Inferior parietal cortex (tissue), 1 donor: ENCODE results near the gene GNB1L.
"Not testable (repeated sequence)": the region's sequence is repeated elsewhere in the genome, so short reads cannot be mapped to it uniquely, and the experiment has no call there.

ENCODE experiments used
- DNase-seq: peaks from one replicate; pipeline ENCODE4 v3.0.0-alpha.2; 2016; ENCODE audit errors: extremely low spot score

Gene GNB1L

DNA sequence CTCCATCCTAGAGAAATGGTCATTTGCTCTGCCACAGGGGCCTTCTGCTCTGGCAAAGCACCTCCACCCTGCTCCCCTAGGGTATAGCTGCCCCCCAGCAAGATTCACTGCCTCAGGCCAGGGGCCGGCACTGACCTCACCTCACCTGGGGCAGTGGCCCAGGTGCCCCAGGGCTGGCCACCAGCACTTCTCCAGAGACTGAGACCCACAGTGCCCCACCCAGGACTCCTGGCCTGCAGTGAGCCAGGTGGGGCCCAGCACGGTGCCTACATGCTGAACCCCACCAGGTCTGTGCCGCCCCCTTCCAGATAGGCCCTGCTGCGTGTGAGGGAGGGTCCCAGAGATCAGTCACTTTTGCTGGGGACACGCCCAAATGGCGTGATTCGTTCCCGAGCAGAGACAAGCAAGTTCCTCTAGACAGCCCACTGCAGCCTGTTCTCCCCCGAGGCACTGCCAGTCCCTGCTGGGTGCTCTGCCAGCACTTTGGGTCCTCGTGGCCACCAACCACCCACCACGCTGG is 10.8 kb downstream of the GNB1L start:
- no peak for DNase-seq

DNA sequence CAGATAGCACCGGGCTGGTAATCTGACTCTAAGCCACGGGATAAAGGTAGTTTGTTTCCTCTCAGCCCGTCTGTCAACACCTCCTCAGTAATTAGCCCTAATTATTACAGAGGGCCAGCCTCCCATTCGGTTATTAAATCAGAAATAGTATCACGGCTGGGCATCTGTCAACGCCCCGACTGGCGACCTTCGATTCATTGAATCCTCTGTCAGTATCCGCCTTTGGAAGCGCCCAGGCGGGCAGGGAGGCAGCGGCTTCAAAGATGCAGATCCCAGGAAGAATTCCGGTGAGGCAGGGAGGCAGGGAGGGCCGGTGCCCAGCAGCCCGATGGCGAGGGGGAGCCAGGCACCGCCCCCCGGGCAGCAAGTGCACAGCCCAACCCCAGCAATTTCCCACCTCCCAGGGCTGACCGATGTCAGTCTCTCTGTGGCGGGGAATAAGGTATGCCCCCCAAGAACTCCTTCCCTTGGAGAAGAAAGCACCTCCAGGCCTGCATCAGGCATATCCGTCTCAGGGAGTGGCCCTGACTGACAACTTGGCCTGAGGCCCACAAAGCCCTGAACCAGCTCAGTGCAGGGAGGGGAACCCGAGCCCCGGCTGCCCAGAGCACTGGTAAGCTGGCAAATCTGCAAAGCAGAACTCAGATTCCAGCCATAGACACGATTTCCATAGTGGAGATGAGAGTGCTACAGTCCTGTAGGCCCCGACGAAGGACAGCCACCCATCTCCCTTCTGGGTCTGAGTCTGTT is 11.4 kb downstream of the GNB1L start:
- no peak for DNase-seq

DNA sequence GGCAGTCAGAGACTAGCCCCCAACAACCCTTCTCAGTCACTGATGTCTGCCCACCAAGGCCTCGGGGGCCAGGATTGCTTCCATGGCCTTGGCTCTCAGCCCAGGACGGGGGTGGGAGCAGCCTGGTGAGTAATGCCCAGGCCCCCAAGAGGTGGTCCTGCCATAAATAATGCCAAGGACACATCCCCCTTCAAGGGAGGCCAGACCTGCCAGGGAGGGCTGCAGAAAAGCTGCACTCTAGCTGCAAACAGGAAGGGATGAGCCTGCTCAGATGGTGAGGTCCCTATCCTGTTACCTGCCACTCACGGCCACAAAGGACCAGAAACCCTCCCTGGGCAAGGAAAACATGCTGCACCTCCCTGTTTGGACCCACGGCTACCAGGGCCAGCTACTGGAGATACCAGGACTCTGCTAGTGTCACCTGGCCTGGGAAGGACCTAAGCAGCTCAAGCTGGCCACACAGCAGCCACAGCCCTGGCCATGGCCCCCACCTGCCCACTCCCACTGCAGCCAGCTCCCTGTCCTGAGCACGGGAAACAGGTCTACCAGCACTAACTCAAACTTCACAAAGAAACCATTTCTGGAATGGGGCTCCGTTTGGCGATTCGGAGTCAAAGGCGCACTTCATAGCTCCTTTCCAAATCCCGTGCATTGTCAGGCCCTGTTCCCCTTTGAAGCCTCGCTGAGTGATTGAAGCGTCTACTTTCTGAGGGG is 12.1 kb downstream of the GNB1L start:
- DNase-seq = no peak

DNA sequence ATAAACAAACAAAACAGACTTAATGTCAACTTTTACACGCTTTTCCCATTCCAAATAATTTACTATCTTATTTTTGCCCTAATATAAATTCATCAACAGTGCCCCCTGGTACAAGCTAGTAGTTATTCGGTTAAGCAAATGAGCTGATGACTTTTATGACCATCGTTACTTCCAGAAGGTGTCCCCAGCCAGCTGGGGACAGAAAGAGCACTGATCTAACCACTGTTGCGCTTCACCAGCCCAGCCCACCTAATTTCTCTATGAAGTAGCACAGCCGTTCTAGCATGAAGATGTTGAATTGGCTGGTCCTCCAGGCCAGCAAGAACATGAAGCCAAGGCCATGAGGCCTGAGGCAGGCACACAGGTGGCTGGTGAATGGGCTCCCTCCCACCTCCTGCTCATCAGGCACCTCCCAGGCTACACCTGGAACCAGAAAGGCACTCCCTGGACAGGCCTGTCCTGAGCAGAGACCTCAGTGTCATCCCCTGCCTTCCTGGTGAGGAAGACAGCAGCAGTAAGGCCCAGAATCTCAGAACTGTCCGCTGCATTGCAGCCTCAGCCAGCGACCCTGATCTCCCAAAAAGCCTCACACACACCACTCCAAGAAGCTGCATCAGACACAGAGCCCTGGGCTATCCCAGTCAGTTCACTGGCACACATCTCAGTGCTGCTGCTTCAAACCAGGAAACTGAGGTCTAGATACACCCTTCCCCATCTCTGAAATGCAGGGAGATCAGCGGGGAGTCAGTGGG is 12.9 kb downstream of the GNB1L start:
- DNase-seq = no peak

DNA sequence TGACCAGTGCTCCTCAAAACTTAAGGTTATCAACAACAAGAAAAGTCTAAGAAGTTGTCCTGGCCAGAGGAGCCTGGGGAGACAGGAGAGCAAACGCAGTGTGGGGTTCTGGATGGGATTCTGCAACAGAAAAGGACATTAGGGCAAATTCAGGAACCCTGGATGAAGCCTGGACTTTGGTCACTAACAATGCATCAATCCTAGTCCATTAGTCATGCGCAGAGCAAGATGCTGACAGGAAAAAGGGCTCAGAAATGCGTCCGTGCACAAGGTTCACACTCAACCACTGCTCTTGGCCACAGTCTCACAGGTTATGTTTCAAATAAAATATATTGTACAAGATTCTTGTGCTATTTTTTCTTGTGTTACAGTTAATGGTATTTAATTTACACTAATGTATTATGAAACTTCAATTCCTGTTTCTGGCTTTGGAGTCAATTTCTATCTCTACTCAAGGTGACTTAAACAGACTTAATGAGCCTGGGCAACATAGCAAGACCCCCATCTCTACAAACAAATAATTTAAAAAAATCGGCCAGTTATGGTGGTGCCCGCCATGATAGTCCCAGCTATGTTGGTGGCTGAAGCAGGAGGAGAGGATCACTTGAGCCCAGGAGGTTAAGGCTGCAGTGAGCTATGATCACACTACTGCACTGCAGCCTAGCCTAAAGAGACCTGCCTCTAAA is 13.6 kb downstream of the GNB1L start:
- DNase-seq = no peak

DNA sequence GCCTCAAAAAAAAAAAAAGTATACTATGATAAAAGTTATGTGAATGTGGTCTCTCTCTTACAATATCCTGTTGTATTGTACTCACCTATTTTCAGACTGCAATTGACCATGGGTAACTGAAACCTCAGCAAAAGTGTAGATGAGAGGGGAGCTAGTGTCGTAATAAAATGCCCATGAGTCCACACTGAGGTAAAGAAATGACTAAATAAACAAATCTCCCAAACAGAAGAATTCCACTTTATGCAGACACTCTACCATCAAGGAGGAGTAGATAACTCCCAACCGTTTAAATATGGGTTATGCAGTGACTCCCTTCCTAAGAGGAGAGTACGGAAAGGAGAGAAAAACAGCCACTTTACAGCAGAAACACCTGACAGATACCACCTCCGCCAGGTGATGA is 14.6 kb downstream of the GNB1L start:
- DNase-seq = no peak

DNA sequence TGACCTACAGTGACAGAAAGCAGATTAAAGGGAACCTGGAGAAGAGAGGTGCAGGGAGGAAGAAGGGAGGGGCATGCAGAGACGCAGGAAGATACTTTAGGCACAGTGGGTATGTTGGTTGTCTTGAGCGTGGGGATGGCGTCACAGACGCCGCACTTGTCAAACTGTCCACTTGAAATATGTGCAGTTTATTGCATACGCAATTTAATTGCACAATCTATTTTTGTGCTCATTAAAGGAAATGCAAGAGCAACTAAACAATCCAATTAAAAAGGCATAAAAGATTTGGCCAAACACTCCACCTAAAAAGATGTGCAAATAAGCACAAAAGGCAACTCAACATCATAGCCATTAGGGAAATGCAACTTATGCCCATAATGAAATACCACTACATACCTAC is 16.8 kb downstream of the GNB1L start:
- no peak for DNase-seq

DNA sequence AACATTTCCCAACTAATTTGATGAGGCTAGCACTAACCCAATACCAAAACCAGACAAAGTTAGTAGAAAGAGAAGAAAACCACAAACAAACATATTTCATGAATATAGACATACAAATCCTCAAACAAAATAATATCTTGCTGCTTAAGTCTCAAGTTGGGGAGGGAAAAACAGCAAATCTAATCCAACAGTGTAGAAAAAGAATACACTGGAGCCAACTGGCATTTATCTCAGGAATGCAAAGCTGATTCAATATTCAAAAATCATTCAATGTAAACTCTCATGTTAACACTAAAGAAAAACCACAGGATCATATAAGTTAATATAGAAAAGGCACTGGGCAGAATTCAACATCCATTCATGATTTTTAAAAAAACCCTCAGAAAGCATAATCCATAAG is 18.2 kb downstream of the GNB1L start:
- no peak for DNase-seq

DNA sequence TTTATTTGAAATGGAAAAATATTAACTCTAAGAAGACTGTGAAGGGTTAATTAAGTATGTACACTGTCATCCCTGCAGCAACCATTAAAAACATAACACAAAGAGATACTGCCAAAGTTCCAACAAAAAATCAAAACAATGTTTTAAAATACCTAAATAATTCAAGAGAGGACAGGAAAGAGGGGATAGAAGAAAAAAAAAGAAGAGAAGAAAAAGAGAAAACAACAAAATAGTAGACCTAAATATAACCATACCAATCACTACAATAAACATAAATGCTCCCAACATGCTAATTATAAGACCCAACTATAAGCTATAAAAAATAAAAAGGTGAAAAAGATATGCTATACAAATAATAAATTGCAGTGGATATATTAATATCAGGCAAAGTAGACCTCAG is 20.1 kb downstream of the GNB1L start:
- DNase-seq = no peak

DNA sequence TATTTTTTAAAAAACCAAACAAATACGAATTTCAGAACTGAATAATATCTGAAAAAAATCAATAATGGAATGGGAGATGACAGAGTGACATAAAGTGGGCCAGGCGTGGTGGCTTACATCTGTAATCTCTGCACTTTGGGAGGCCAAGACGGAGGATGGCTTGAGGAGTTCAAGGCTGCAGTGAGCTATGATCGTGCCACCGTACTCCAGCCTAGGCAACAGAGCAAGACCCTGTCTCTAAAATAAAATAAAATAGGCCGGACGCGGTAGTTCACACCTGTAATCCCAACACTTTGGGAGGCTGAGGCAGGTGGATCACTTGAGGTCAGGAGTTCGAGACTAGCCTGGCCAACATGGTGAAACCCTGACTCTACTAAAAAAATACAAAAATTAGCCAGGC is 21.3 kb downstream of the GNB1L start:
- DNase-seq = not testable (repeated sequence)

DNA sequence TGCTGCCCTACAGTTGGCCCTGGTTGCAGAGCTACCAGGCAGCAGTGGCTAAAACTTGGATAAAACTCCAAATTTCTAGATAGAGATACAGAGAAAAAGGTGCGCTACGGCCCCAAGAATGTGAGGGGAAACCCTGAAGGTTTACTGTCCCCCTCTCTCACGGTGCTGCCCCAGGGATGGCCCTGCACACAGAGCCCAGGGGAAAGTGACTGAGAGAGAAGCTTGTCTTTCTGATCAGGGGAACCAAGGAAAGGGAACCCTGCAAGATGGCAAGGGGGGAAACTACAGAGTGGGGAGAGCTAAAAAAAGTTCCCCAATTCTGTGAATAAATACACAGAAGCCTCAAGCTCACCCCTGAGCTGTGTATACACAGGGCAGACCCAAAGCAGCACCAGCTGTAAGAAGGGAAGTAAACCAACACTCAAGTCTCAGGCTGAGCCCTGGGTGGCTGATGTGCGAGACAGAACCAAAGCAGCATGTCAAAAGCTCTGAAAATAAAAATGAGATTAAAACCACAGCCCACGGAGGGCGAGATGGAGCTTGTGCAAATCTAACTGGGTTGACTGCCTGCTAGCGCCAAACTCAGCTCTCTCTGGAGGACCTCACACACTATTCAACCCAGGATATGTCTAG is 22.1 kb downstream of the GNB1L start:
- DNase-seq = no peak

DNA sequence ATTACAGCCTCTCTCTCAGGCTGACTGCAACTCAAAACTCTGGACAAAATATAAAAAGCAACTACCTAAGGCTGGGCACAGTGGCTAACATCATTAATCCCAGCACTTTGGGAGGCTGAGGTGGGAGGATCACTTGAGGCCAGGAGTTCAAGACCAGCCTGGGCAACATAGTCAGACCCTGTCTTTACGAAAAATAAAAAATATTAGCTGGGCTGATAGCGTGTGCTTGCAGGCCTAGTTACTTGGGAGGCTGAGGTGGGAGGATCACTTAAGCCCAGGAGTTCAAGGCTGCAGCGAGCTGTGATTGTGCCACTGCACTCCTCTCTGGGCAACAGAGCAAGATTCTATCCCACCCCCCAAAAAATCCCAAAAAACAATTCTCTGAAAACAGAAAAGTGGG is 22.7 kb downstream of the GNB1L start:
- not testable (repeated sequence) for DNase-seq

DNA sequence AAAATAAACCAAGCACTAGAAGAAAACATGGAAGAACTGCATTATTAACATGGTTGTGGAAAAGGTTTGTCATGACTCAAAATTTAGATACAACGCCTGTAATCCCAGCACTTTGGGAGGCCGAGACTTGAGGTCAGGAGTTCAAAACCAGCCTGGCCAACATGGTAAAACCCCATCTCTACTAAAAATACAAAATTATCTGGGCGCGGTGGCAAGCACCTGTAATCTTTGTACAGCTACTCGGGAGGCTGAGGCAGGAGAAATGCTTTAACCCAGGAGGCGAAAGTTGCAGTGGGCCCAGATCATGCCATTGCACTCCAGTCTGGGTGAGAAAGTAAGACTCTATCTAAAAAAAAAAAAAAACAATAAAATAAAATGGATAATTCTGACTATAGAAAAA is 23.7 kb downstream of the GNB1L start:
- DNase-seq = no peak

DNA sequence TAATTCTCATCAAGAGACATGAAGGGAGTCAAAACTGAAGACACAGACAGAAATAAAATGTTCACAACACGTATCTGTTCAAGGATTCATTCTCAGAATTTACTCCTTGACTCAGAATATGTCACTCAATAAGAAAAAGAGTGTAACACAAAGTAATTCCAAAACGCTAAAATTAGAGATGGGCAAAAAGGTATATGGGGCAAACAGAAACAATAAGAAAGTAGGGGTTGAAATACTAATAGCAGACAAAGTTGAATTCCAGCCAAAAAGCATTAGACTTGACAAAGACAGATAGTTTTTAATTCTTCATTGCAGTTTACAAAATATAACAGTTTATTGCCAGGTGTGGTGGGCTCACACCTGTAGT is 26.7 kb downstream of the GNB1L start:
- no peak for DNase-seq

DNA sequence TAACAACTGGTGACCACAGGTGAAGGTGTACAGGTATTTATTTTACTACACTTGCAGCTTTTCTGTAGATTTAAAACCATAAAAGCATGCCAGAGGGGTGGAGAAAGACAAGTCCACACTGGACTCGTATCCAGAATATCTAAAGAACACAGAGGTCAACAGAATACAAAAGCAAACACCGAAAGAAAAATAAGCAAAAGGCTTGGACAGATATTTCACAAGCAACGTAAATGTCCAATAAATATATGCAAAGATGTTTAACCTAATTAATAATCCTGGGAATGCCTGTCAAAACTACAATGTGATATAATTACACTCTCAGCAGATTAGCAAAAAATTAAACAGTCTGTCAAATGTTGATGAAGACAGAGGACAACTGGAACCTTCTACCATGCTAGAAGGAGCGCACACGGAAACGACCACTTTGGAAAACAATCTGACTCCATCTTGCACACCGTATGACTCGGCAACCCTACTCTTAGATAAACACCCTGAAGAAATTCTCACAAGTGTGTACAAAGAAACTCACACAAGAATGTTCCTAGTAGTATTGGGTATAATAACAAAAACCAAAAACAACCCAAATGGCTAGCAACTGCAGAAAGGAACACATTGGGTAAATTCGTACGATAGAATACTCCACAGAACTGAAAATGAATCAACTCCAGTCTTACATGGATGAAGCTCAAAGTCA is 27.2 kb downstream of the GNB1L start:
- DNase-seq = no peak

DNA sequence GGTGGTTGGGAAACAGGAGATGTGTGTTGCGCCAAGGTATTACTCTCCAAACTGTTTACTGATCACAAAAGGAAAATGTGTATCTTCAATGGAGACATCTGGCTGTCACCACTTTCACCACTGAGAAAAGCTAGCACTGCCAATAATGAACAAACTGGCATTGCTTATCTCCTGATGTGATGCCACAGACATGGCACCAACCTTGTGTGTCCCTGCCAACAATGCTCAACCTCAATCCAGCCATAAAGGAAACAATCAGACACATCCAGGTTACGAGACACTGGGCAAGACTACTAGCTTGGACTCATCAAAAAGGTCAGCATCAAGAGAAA is 28.1 kb downstream of the GNB1L start:
- DNase-seq = no peak

DNA sequence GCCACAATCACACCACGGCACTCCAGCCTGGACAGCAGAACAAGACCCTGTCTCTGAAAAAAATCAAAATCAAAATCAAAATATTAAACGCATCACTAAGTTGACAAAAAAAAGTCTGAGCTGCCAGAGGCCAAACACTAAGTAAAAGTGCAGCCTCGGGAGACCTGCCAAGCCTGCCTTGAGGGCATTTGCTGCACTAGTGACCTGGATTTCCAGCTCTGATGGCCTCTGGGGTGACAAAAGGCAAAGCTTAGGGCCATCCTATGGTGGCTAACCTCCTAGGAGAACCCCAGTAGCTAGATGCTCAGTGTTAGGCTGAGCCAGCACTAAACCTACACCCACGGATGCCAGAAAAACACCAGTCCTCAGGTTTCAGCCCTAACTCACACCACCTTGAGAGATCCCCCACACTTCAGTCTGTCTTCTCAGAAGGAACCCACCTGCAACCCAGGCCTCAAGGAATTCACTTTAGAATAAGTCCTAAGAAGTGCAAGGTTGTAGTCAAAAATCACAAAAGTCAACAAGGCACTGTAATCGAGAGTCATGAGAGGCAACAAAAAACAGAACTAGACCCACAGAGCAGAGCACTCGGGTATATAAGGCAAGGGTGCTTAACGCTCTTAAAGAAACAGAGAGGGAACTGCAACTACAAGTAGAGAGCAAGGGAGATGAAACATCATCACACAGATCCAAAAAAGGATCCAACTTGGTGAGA is 28.6 kb downstream of the GNB1L start:
- DNase-seq = no peak

DNA sequence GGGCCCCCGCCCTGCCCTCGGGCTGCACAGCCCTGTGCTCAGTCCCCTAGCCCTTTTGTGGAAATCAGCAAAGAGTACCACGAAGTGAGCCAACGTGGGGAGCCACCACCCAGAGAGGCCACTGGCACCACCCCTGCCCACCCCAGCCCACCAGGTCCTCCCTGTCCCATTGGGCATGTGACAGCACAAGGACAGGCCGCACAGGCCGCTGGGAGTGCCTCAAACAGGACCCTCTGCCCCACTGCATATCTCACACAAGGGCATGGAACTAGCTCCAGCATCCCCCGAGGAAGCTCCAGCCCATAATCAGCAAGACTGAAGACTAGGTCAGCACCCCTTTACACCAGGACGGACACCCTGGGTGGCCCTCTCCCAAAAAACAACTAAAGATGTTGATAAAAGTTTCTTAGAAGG is 29.7 kb downstream of the GNB1L start:
- DNase-seq = no peak

DNA sequence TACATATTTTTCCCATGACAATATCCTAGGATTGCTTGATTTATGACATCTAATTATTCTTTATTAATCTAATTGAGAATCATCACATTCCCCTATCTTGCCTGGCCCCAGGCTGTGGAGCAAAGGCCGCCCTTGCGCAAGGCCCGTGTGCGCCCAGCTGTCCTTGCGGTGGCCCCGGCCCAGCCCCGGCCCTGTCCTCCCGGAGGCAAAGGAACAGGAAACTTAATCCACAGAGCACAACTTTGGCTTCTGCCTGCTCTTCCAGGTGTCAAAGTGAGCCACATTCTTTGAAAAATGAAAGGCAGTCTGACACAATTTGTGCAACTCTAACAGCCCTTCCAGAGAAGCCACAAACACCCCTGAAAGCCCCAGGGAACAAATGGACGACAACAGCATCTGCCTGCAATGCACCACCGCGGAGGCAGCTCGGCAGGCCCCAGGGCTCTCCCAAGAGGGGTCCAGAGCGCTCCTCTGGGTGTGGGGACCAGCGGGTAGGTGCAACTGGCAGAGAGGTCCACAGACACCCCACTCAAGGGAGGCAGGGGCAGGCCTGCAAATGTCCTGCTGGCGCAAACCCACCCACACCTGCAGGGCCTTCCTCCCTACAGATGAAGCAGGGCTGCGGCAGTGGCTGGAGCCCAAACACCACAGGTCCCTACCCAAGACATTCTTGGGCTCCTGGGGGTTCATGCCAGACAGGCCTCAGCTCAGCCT is 30.3 kb downstream of the GNB1L start:
- DNase-seq = no peak

DNA sequence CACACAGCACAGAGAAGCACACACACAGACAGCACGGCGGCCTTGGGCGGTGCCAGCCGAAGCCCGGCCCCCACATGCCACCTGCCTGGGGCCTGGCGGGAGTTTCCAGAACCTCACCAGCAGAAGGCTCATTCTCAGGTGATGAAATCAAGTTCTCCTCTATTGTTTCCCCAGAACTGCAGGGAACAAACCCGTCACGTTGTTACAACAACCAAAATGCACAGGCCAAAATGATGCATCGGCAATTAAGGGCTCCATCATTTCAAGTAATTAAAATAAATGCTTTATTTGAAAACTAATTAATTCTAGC is 30.8 kb downstream of the GNB1L start:
- no peak for DNase-seq
